HT-29 (cell line): Measurements from ENCODE around the gene DIAPH3. TPM values are rescaled to one million over a fixed set of nuclear protein-coding genes. Genes with fewer than 3 reads are reported as not detected.

Experiments used
- DNase-seq: peaks from one replicate; pipeline ENCODE4 v3.0.0-alpha.2; 2015; ENCODE audit warnings: low spot score
- small RNA-seq: library from RNA; depleted of rRNA; stranded (forward); fragments of <200 nt; gene quantifications from one replicate; pipeline ENCODE3, GENCODE V24; 2014
- total RNA-seq: library from RNA; depleted of rRNA; stranded (reverse); fragments of >200 nt; shearing (Covaris generic); gene quantifications from 2 replicates; pipeline ENCODE4 v1.2.3, GENCODE V29; 2014; rRNA removed

The DIAPH3 gene
- total RNA-seq, 1 experiment from 2014 or later = 7.9 TPM

- DNase-seq = no peak
Measured at GRCh38 chr13:59631271-59631670, 532.5 kb downstream of the DIAPH3 start.

GRCh38 chr13:59625111-59625510 lies 538.6 kb downstream of the DIAPH3 start:
- DNase-seq = no peak

- DNase-seq = no peak
Measured at GRCh38 chr13:59623206-59623915, 540.4 kb downstream of the DIAPH3 start.

DNA sequence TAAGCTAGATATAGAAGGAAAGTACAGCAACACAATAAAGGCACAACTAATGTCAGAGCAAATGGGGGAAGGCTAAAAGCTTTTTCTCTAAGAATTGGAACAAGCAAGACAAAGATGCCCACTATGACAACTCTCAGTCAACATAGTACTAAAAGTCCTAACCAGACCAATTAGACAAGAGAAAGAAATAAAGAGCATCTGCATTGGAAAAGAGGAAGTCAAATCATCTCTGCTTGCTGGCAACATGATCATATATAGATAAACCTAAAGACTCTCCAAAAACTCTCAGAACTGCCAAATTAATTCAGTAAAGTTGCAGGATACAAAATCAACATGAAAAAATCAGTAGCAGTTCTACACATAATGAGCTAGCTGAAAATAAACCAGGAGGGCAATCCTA lies 542.0 kb downstream of the DIAPH3 start:
- no peak for DNase-seq

Small RNA genes within 50 kb of the gene (small RNA-seq; reads per million reads assigned to genes)
- gene RN7SL375P = not detected
- not detected for gene RNY4P28

Other genes with a start within 250 kb of the DIAPH3 start
- 8.9 and 10.2 TPM in 2 replicates for gene TDRD3, start 233.3 kb upstream of the DIAPH3 start, total RNA-seq